ENCODE results near the gene NMT2. TPM values are rescaled to one million over a fixed set of nuclear protein-coding genes. Genes with fewer than 3 reads are reported as not detected.

Gene NMT2
- total RNA-seq, 1 experiment from 2014 or later: 26.1 TPM

GRCh38 chr10:15200626-15201025 is 32.1 kb upstream of the NMT2 start (continued):
- TF ChIP-seq SP1 (IDR thresholded peaks at IDR 0.05; ENCODE audit: low read depth): peak; percentile 96
- TF ChIP-seq EGR1 (IDR thresholded peaks at IDR 0.05; ENCODE audit: low read depth): no peak
- no peak; the same call in 1 of the 2 replicates for TF ChIP-seq ELF1 (IDR thresholded peaks at IDR 0.05; ENCODE audit: borderline replicate concordance, low read depth)
- peak; percentile 90 for TF ChIP-seq ATF3 (IDR thresholded peaks at IDR 0.05)
- TF ChIP-seq JUND (IDR thresholded peaks at IDR 0.05): peak; percentile 100
- TF ChIP-seq SRF (IDR thresholded peaks at IDR 0.05; ENCODE audit: low read depth): peak; percentile 80
- no peak for TF ChIP-seq ZNF274 (IDR thresholded peaks at IDR 0.05; ENCODE audit: low read depth, low read length)
- peak; percentile 87 for TF ChIP-seq CEBPB (IDR thresholded peaks at IDR 0.05; ENCODE audit: low read depth)
- peak; percentile 99 for TF ChIP-seq FOSL1 (IDR thresholded peaks at IDR 0.05; ENCODE audit: low read depth)
- TF ChIP-seq RAD21 (IDR thresholded peaks at IDR 0.05; ENCODE audit: low read depth): peak; percentile 20; the same call in 1 of the 2 replicates
- no peak for TF ChIP-seq POLR2A (IDR thresholded peaks at IDR 0.05; ENCODE audit: borderline replicate concordance, extremely low read depth, insufficient read depth, insufficient read length)
- no peak for TF ChIP-seq EZH2 (IDR thresholded peaks at IDR 0.05)
- TF ChIP-seq MAX (IDR thresholded peaks at IDR 0.05): no peak; the same call in 1 of the 2 replicates
- peak; percentile 76; the same call in 1 of the 2 replicates for TF ChIP-seq CBX3 (IDR thresholded peaks at IDR 0.05; ENCODE audit: low read depth)
- TF ChIP-seq ZFX (IDR thresholded peaks at IDR 0.05): no peak

GRCh38 chr10:15197911-15198310 is 29.4 kb upstream of the NMT2 start:
- no peaks in the 10 kb centered on the region for H3K27me3 ChIP-seq (ENCODE audit: insufficient read depth, low read length)
- H3K27ac ChIP-seq (ENCODE audit: low read depth, low read length): no peak overlapping the region
- no peaks in the 10 kb centered on the region for H3K79me2 ChIP-seq (ENCODE audit: insufficient read depth, low read length)
- H3K9me3 ChIP-seq (ENCODE audit: control insufficient read depth in 1 of 2, insufficient read depth in 1 of 2, low read depth in 1 of 2, low read length in 2 of 2): no peaks in the 10 kb centered on the region
- H3K4me1 ChIP-seq (ENCODE audit: control insufficient read depth in 1 of 2, insufficient read depth in 2 of 2, low read length in 2 of 2): peaks cover 41 to 70% of the 10 kb centered on the region in 2 experiments
- H3K4me3 ChIP-seq (replicated peaks in 1 of 2; ENCODE audit: low read depth in 1 of 2, low read length in 2 of 2): no peak overlapping the region
- no peak overlapping the region for H3K9ac ChIP-seq (ENCODE audit: low read length)
- H3K36me3 ChIP-seq (ENCODE audit: control insufficient read depth in 1 of 2, insufficient read depth in 2 of 2, low read length in 2 of 2): 0 out of 4 replicates have a peak, but pooled peaks cover 0 to 5% of the 10 kb centered on the region in 2 experiments
- 0 out of 2 replicates have a peak overlapping the region, but pooled peaks have one; percentile 3 for H3K4me2 ChIP-seq (ENCODE audit: low read length)
- no TSS peak for BruUV-seq (replicated peaks)
- DNase-seq (ENCODE audit: low read depth, low spot score): no peak
- RAD21 ChIA-PET (ENCODE audit: low non-redundant PET in 1 of 2, low total read pairs in 2 of 2, uncharacterized antibody in 2 of 2, unreplicated experiment in 2 of 2): no interaction called here
- POLR2A ChIA-PET: interaction anchor here (1.1 kb wide), 1 partner anchor 29 kb away, joined by 3 read pairs; the partner anchor contains the start of gene NMT2
- H4K20me1 ChIP-seq (ENCODE audit: insufficient read depth): no peaks in the 10 kb centered on the region
- H3K9me2 ChIP-seq (ENCODE audit: insufficient read depth): no peaks in the 10 kb centered on the region
- CTCF ChIA-PET: interaction anchor here (1.1 kb wide), 1 partner anchor 12 kb away, joined by 3 read pairs; no protein-coding TSS in a partner anchor
- intact Hi-C loops (cut with micrococcal nuclease): loop anchor here (1.0 kb wide), 1 partner anchor 87 kb away; no protein-coding TSS in a partner anchor
- no peak overlapping the region for H2AFZ ChIP-seq (ENCODE audit: low read depth, low read length, poor library complexity, severe bottlenecking)
- no peak for ATAC-seq
- TF ChIP-seq CEBPB (IDR thresholded peaks at IDR 0.05; ENCODE audit: low read depth) (no peak), ZFX (IDR thresholded peaks at IDR 0.05) (no peak), FOSL1 (IDR thresholded peaks at IDR 0.05; ENCODE audit: low read depth) (no peak), SRF (IDR thresholded peaks at IDR 0.05; ENCODE audit: low read depth) (no peak), EGR1 (IDR thresholded peaks at IDR 0.05; ENCODE audit: low read depth) (no peak), JUND (IDR thresholded peaks at IDR 0.05) (no peak), POLR2A (IDR thresholded peaks at IDR 0.05; ENCODE audit: borderline replicate concordance, extremely low read depth, insufficient read depth, insufficient read length) (no peak), CTCF (IDR thresholded peaks at IDR 0.05 in 2 of 3, conservative IDR thresholded peaks at IDR 0.05 in 1 of 3; ENCODE audit: borderline replicate concordance in 1 of 3, insufficient read depth in 1 of 3, low read depth in 2 of 3, low read length in 2 of 3) (no peak), EZH2 (IDR thresholded peaks at IDR 0.05) (no peak), MAX (IDR thresholded peaks at IDR 0.05) (no peak), REST (IDR thresholded peaks at IDR 0.05; ENCODE audit: low read depth) (no peak), YY1 (IDR thresholded peaks at IDR 0.05; ENCODE audit: extremely low read depth, insufficient replicate concordance, low read depth, low read length) (no peak), ATF3 (IDR thresholded peaks at IDR 0.05) (no peak), POLR2AphosphoS5 (IDR thresholded peaks at IDR 0.05; ENCODE audit: low read depth, low read length) (no peak)
